GM12874 (cell line): ENCODE data around the gene DACH1.

Experiments
- TF ChIP-seq, protein P1 (sequence below): IDR thresholded peaks from 2 replicates; pipeline ENCODE4 v1.5.1; 2011; ENCODE audit warnings: low read depth, mild to moderate bottlenecking, control low read depth, low read length, moderate library complexity; ENCODE audit not compliant: insufficient read depth

DACH1 gene

GRCh38 chr13:71499944-71500514 is 367.0 kb downstream of the DACH1 start:
- TF ChIP-seq, protein P1, sequence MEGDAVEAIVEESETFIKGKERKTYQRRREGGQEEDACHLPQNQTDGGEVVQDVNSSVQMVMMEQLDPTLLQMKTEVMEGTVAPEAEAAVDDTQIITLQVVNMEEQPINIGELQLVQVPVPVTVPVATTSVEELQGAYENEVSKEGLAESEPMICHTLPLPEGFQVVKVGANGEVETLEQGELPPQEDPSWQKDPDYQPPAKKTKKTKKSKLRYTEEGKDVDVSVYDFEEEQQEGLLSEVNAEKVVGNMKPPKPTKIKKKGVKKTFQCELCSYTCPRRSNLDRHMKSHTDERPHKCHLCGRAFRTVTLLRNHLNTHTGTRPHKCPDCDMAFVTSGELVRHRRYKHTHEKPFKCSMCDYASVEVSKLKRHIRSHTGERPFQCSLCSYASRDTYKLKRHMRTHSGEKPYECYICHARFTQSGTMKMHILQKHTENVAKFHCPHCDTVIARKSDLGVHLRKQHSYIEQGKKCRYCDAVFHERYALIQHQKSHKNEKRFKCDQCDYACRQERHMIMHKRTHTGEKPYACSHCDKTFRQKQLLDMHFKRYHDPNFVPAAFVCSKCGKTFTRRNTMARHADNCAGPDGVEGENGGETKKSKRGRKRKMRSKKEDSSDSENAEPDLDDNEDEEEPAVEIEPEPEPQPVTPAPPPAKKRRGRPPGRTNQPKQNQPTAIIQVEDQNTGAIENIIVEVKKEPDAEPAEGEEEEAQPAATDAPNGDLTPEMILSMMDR = no peak

DNA sequence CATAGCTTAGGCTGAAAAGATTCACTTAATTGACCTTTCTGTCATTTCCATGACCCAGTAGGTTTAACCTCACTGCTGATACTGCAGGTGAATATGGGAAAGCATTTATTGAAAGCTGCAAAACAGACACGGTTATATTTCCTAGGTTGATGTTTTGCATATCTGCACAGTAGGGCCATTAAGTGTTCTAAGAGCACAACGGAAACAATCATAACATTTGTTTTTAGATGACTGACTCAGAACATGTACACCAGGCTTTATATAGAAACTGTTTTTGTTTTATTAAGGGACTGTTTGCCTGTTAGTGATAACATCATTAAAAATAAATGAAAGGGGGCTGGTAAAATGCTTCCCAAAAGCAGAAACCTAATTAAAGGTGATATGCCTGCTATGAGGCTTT is 367.8 kb downstream of the DACH1 start:
- TF ChIP-seq, protein P1 = no peak

GRCh38 chr13:71493189-71493588 is 373.8 kb downstream of the DACH1 start:
- TF ChIP-seq, protein P1 = no peak

DNA sequence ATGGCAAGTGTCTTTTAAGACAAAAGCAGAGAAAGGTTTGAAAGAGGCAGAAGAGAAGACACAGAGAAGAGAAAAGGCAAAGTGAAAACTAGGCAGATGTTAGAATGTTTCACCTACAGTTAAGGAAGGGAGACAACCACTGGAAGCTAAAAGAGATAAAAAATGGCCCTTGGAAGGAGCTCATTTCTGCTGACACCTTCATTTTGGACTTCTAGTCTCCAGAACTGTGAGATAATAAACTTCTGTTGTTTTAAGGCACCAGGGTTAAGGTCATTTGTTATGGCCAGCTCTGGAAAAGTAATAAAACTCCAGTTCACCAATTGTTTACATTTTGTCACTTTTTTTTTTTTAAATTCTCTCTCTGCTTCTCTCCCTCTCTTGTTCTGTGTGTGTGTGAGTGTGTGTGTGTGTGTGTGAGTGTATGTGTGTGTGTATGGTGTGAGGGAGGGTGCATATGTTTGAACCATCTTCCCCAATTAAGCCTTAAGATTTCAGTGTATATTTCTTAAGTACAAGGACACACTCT is 374.6 kb downstream of the DACH1 start:
- TF ChIP-seq, protein P1 = no peak

- TF ChIP-seq, protein P1 = no peak
Observed at GRCh38 chr13:71491010-71491409, 376.0 kb downstream of the DACH1 start.

DNA sequence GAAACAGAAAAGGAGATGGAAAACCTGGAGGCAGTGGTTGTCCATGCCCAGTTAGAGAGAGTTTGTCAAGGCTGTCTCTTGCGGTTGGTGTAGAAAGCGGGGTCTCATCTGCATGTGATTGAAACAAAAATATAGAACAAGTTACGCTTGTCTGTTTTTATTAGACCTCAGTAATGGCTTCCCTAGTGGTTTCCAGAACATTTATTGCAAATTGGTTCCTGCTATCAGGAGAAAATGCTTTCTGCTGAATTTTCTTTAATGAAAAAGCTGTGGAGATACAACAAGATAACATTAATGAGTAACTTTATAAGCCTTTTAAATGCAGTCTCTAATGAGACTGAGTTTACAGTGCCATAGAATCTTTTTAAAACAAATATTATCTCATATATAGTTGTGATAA is 378.0 kb downstream of the DACH1 start:
- TF ChIP-seq, protein P1 = no peak

- TF ChIP-seq, protein P1 = no peak
Observed at GRCh38 chr13:71488201-71488600, 378.8 kb downstream of the DACH1 start.

DNA sequence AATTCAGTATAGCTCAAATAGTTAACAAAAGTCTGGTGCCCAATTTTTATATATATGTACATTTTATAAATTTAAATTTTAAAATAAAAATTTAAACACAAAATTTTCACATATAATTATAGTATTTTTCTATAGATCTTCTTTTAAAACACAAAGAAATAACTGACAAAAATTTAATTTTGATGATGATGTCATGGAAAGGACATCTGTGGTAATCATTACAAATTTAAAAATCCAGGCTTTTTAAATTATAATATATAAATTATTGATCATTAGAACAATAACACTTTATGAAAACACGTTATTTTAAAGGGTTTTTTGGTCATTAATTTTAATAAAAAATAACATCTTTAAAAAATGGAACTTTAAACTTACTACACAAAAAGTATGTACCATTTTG is 381.1 kb downstream of the DACH1 start:
- TF ChIP-seq, protein P1 = no peak
